ENCODE results near the gene SLC39A11.

SLC39A11 gene

GRCh38 chr17:73029021-73029420, 63.5 kb downstream of the SLC39A11 start:
- DNase-seq (ENCODE audit: low read depth): no peak
- H3K4me3 ChIP-seq (ENCODE audit: low read length): no peak overlapping the region
- TF ChIP-seq CTCF (conservative IDR thresholded peaks at IDR 0.05; ENCODE audit: low read depth, low read length): no peak

- no peak for DNase-seq (ENCODE audit: low read depth)
- H3K4me3 ChIP-seq (ENCODE audit: low read length): no peak overlapping the region
- TF ChIP-seq CTCF (conservative IDR thresholded peaks at IDR 0.05; ENCODE audit: low read depth, low read length): no peak
Measured at GRCh38 chr17:73028299-73028755, 64.2 kb downstream of the SLC39A11 start.

GRCh38 chr17:73027130-73027741, 65.3 kb downstream of the SLC39A11 start:
- no peak for TF ChIP-seq CTCF (conservative IDR thresholded peaks at IDR 0.05; ENCODE audit: low read depth, low read length)
- no peak for DNase-seq (ENCODE audit: low read depth)
- H3K4me3 ChIP-seq (ENCODE audit: low read length): no peak overlapping the region

- DNase-seq (ENCODE audit: low read depth): no peak
Measured at GRCh38 chr17:73025041-73025560, 67.4 kb downstream of the SLC39A11 start.

DNA sequence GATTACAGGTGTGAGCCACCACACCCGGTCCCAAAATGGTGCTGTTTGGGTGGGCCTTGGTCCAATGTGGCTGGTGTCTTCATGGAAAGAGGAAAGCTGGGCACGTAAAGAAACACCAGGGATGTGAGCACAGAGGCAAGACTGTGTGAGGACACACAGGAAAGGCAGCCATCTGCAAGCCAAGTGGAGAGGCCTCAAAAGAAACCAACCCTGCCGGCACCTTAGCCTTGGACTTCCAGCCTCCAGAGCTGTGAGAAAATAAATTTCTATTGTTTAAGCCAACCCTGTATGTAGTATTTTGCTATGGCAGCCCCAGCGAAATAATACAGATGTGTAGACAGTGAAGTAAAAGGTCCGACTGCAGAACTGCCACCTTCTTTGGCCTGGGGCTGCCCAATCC, 68.7 kb downstream of the SLC39A11 start:
- no peak overlapping the region for H3K4me3 ChIP-seq (ENCODE audit: low read length)
- TF ChIP-seq CTCF (conservative IDR thresholded peaks at IDR 0.05; ENCODE audit: low read depth, low read length): no peak
- DNase-seq (ENCODE audit: low read depth): no peak

More at GRCh38 chr17:73025041-73025560, 67.4 kb downstream of the SLC39A11 start:
- no peak for TF ChIP-seq CTCF (conservative IDR thresholded peaks at IDR 0.05; ENCODE audit: low read depth, low read length)
- no peak overlapping the region for H3K4me3 ChIP-seq (ENCODE audit: low read length)

DNA sequence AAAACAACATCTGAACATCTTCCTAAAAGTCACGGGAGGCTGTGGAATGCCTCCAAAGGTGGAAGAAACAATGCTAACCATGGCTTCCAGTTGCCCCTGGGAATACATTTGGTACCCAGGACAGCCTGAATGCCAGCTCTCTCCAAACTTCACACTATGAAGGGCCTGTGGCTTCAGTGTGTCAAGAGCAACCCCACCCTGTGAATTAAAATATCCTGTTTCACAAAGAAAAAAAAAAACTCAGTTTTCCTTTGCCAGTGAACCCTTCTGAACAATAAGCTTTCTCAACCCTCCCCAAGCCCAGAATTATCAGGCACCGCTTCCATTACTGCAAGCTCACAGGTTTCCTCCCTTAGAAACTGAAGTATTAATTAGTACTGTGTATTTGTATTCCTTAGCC, 69.8 kb downstream of the SLC39A11 start:
- no peak for TF ChIP-seq CTCF (conservative IDR thresholded peaks at IDR 0.05; ENCODE audit: low read depth, low read length)
- no peak for DNase-seq (ENCODE audit: low read depth)
- H3K4me3 ChIP-seq (ENCODE audit: low read length): no peak overlapping the region

DNA sequence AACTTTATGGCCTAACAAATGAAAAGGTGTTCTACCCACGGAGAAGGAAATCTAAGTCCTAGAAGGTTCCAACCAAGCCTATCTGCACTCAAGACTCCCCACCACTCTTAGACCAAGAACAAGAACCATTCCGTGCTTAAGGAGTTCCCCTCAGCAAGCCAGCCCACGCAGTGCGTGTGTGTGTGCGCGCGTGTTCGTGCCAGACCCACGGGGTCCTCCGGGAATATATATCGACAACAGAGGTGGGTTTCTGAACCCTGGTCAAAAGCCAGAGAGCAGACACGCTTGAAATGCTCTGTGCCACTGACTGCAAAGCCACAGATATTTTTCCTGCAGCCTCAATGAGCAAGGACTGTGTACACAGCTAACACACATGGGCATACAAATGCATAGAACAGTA, 70.7 kb downstream of the SLC39A11 start:
- no peak for TF ChIP-seq CTCF (conservative IDR thresholded peaks at IDR 0.05; ENCODE audit: low read depth, low read length)
- no peak overlapping the region for H3K4me3 ChIP-seq (ENCODE audit: low read length)
- no peak for DNase-seq (ENCODE audit: low read depth)
